Activated CD4-positive, alpha-beta T cell treated with anti-CD3 and anti-CD28 coated beads, Interleukin-2, amount 50 U/mL, for 48 hours (primary cell): ENCODE data around the gene CHIA.

Experiments
- DNase-seq, 2 experiments: peaks; one replicate each; pipeline ENCODE4 v3.0.0-alpha.2; 2020

CHIA gene

GRCh38 chr1:111290630-111291029, at the start of gene CHIA:
TSS of gene CHIA (plus strand) at chr1:111290851. CDS start at chr1:111310468, 19,617 bp downstream.
- no peak for DNase-seq

DNA sequence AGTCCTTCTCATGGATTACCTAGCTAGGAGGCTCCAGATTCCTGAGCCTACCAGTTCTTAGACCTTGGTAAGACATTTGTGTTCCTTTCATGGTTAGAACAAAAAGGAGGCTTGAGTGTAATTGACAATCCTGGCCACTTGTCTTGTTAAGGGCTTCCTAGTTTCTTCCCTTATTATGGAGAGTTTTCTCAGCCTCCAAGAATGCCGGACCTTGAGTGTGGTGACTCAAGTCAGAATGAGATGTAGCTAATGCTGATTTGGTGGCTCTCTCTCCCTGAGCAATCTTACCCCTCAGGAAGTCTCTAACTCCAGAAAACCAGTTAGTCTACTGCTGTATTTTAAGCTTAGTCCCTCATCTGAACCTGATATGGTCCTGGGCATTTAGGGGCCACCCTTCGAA, 48.9 kb upstream of the CHIA start:
- DNase-seq: no peak

DNA sequence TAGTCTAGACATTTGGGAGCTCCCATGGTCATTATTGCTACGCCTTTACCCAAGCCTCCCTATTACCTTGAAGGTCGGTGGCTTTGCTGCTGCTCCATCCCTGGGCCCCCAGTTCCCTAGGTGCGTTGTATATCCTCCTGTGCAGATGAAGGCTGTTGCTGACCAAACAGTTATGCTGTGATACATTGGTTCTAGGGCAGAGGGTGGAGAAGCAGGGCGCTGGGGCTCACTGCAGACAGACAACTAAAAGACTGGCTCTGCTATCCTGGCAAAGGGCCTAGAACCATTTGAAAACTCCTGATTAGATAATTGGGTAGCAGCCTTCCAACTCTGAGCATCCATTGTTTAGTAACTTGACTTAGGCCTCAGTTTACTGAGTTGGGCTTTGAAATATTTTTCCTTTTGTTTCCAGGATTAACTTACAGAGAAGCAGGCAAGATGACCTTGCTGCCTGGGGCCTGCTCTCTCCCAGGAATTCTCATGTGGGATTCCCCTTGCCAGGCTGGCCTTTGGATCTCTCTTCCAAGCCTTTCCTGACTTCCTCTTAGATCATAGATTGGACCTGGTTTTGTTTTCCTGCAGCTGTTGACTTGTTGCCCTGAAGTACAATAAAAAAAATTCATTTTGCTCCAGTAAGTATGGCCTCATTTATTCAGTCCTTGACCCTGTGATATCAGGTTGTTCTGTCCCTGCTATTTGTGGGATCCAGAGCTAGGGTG, 47.7 kb upstream of the CHIA start:
- DNase-seq: no peak

- DNase-seq: no peak
Measured at GRCh38 chr1:111247125-111247838, 43.4 kb upstream of the CHIA start.

DNA sequence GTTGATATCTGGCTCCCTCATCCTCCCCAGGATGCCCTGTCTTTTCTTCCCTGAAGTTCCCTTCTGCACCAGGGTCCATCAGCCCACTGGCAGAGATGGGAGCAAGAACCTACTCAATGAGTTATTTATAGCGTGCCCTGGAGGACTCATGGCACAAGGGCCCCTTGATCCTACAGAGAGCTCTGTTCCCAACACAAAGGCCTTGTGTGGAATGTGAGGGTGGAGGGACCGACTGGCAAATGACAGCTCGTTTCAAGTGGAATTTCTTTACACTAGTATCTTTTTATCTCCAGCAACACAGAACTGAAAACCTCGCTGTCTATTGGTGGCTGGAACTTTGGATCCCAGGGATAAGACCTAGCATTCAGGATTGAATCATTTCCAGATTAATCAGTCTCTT, 40.7 kb upstream of the CHIA start:
- DNase-seq: no peak

GRCh38 chr1:111251570-111251969, 39.1 kb upstream of the CHIA start:
- no peak for DNase-seq

- DNase-seq: no peak
Measured at GRCh38 chr1:111252786-111253185, 37.9 kb upstream of the CHIA start.

DNA sequence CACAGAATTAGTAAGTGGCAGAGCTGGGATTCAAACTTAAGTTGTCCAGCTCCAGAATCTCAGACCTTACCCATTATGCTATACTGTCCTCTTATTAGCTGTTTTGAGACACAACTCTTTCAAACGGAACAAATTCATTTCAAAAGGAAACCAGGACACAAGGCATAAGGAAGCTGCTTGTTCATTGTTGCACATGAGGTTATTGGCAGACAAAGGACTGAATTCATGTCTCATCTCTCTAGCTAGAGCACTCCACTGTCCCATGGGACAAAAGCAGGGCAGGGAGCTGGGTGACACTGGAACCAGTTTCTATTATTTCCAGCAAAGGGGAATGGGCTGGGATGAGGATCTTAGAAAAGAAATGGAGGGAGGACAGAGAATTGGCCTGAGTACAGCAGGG, 36.8 kb upstream of the CHIA start:
- no peak for DNase-seq

DNA sequence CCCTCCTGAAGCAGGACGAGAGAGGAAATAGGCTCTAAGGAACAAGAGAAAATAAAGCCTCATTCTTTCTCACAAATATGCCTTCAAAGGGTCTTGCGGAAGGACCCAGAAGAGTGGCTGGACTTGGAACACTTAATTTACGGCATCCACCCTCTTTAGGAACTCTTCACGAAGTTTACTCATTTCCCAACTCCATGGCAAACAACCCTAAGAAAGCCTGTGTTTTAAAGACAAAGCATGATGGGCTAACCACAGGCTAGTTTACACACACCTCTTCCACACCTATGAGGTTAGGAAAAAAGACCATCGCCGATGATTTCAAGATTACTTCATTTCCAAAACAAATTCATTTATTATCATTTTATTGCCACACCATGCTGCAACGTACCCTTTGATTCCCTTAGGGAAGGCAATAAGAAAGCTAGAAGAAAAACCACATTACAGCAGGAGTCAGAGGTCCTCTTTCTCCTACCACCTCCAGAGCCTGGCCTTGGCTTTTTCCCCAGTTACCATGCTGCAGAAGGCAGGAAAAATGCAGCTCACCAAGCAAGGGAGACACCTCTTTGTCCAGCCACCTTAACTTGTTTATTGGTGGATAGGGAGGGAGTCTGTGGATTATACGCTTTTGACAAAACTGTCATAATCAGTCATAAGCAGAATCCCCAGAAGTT, 33.5 kb upstream of the CHIA start:
- no peak for DNase-seq

GRCh38 chr1:111267801-111268508, 22.7 kb upstream of the CHIA start:
- DNase-seq: no peak

DNA sequence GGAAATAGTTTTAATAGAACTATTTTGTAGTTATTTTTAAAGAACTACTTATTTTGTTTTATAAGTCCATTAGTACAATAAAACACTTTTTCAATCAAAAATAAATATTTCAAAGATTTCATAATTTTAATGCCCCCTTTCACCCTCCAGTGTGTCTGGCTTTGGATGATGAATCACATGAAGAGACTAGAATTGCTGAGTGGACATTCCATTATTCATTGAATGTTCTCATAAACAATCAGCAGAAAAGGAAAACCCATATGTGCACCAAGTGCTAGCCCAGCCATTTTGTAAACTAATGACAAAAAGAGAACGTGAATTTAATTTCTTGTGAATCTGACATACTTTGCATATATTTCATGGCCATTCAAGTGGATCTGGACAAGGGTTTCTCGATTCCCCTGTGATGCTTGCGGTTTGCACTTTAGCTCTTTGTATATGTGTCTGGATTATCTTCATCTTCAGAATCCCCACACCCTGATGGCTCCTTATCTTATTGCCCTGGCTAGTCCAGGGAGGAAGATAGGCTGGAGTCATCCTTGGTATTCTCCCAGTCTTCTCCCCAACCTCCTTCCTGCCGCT, 20.7 kb upstream of the CHIA start:
- DNase-seq: no peak

DNA sequence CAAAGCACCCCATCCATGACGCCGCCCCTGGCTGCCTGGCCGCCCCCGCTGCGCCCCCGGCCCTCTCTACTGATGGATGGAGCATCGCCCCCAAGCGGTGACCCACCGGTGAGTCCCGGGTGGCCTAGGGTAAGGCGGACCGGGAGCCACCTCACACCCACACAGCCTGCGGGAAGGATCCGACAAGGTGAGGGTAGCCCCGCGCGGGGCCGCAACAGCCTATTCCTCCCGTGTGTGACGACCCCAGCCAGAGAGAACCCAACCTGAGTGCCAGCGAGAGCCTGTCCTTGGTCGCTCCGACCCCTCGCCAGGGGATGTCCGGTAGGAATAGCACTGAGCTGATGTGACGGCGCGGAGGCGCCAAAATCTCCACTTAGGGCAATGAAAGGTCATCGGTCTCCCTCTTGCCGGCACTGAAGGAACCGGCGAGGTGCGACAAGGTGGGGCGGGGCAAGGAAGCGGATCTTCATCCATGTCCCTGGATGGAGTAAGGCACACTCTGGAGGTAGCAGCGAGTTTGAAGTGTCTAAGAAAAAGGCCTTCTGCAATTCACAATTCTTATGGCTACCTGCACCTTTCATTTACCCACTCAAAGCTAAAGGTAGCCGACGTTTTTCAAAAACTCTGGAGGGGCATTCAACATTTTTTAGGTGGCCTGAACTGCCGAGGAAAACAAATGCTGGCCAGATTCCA, 19.7 kb upstream of the CHIA start:
- DNase-seq: peak in 1 of 2 experiments; percentile 13

- DNase-seq: no peak
Measured at GRCh38 chr1:111271464-111271801, 19.2 kb upstream of the CHIA start.

GRCh38 chr1:111272081-111272480, 18.6 kb upstream of the CHIA start:
- DNase-seq: no peak

DNA sequence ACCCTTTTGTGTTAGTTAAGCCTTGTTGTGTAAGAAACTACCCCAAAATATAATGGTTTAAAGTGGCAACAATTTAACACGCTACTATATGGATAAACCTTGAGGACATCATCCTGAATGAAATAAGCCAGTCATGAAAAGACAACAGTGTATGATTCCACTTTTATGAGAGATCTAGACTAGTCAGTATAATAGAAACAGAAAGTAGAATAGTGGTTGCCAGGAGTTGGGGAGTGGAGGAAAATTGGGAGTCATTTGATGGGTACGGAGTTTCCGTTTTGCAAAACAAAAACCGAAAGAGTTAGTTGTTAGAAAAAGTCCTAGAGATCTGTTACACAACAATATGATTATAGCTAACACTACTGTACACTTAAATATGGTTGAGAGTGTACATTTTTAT, 16.0 kb upstream of the CHIA start:
- DNase-seq: peak in 1 of 2 experiments; percentile 13

GRCh38 chr1:111275079-111275478, 15.6 kb upstream of the CHIA start:
- peak; percentile 47 to 62 for DNase-seq

GRCh38 chr1:111275780-111276433, 14.7 kb upstream of the CHIA start:
- DNase-seq: no peak

DNA sequence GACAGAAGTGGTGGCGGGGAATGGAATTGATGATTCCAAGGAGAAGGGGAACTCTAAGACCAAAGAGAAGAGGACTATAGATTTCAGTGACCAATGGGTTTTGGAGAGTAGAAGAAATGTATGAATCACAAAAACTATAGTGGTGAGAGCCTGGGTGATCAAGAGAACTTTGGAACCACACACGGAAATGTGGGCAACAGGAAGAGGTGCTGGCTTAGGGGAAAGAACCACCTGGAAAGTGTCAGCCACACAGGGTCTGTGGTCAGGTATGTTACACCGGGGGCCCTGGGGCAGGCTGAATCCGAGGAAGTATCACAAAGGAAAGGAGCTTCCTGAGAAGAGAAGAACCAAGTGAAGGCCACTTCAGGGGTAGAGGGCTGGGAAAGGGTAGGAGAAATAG, 11.5 kb upstream of the CHIA start:
- peak in 1 of 2 experiments; percentile 18 for DNase-seq

DNA sequence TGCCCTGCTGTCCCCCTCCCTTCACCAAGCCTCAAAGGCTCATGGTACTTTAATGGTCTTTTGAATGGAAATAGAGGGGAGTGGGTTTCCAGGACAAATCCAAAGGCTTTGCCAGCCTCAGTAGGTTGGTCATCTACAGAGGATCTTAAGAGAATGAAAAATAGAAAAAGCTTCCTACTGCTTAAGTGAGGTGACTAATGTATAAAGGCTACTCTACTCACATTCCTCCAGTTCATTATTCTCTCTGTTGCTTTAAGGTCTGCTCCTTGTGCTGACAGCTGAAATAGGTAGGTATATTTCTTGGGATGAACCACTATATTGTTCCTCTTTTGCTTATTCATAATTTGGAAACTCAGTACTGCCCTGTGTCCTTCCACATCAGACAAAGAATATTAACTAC, 10.4 kb upstream of the CHIA start:
- no peak for DNase-seq

GRCh38 chr1:111281411-111281810, 9.2 kb upstream of the CHIA start:
- DNase-seq: no peak

GRCh38 chr1:111283838-111284237, 6.8 kb upstream of the CHIA start:
- no peak for DNase-seq

- no peak for DNase-seq
Measured at GRCh38 chr1:111285879-111286278, 4.8 kb upstream of the CHIA start.
